Neural cell (in vitro differentiated cells): ENCODE measurements around the gene PHACTR1.

Source experiments
- TAF1 ChIP-seq: IDR thresholded peaks from 2 replicates; pipeline ENCODE4 v1.6.1; 2012; ENCODE audit warnings: low read depth
- TF ChIP-seq, protein P1 (sequence below): fragments of 450-650 bp; IDR thresholded peaks from 2 replicates; pipeline ENCODE4 v1.5.1; 2014; ENCODE audit warnings: antibody characterized with exemption, mild to moderate bottlenecking, moderate library complexity; ENCODE audit not compliant: poor library complexity, severe bottlenecking

DNA sequence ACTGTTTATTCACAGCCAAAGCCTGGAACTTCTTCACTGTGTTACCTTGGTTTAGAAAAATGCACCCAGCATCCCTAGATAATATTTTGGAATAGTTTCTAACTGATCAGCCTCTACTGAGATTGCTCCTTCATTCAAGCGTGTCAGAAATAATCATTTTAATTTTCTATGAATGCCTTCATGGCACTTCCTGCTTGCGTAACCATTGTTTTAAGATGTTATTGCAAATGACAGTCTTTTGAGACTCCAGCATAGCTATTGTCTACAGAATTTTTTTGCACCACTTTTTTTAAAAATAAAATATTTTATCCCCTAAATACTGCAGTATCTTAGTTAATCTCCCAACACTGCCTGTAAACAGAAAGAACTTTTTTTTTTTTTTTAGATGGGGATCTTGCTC is 213.1 kb downstream of the PHACTR1 start:
- TF ChIP-seq TAF1 = no peak
- TF ChIP-seq, protein P1, sequence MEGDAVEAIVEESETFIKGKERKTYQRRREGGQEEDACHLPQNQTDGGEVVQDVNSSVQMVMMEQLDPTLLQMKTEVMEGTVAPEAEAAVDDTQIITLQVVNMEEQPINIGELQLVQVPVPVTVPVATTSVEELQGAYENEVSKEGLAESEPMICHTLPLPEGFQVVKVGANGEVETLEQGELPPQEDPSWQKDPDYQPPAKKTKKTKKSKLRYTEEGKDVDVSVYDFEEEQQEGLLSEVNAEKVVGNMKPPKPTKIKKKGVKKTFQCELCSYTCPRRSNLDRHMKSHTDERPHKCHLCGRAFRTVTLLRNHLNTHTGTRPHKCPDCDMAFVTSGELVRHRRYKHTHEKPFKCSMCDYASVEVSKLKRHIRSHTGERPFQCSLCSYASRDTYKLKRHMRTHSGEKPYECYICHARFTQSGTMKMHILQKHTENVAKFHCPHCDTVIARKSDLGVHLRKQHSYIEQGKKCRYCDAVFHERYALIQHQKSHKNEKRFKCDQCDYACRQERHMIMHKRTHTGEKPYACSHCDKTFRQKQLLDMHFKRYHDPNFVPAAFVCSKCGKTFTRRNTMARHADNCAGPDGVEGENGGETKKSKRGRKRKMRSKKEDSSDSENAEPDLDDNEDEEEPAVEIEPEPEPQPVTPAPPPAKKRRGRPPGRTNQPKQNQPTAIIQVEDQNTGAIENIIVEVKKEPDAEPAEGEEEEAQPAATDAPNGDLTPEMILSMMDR = no peak
